SK-N-MC (cell line): Measurements from ENCODE around the gene TBL1X.

Experiments
- EZH2 ChIP-seq: fragments of 200-600 bp; sonication (generic); IDR thresholded peaks from one replicate; pipeline ENCODE4 v1.6.1; 2017; ENCODE audit warnings: antibody characterized with exemption
- FOXP2 ChIP-seq: optimal IDR thresholded peaks from 2 replicates; pipeline ENCODE3; 2011; ENCODE audit warnings: mild to moderate bottlenecking, moderate library complexity; ENCODE audit not compliant: insufficient read depth; ENCODE audit errors: extremely low read length, control extremely low read depth
- POLR2AphosphoS5 ChIP-seq: IDR thresholded peaks from 2 replicates; pipeline ENCODE4 v1.6.1; 2012; ENCODE audit warnings: mild to moderate bottlenecking, low read depth, low read length, borderline replicate concordance

DNA sequence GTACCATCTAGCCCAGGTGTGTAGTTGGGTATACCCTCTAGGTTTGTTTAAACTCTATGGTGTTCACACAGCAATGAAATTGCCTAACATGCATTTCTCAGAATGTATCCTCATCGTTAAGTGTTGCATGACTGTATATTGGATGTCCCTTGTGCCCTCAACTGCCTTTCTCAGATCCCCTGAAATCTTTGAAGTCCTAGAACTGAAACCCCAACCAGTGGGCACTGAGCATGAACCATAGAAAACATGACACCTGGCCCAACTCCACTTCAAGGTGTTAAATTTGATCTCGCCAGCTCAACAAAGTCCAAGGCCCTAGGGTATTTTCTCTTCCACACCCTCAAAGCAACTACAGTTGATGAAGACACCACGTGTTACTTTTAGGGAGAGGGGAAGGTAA is 265.2 kb downstream of the TBL1X start:
- TF ChIP-seq POLR2AphosphoS5 (no peak), EZH2 (no peak), FOXP2 (no peak)
